Caco-2 (cell line): ENCODE data around the gene NECTIN1. TPM values are rescaled to one million over a fixed set of nuclear protein-coding genes. Genes with fewer than 3 reads are reported as not detected.

Experiments used
- BruUV-seq: library from RNA; stranded (reverse); fragments of 400-500 nt; replicated peaks from 2 replicates; lab custom pipeline; 2021; lab: Mats Ljungman, UMichigan
- CTCF ChIA-PET: fragments of 300-600 bp; sonication (Branson Sonifier 250); formaldehyde crosslinking; loops from one replicate; lab custom pipeline; 2022; ENCODE audit warnings: antibody characterized with exemption; lab: Charles Lee
- POLR2A ChIA-PET: fragments of 300-600 bp; sonication (Branson Sonifier 250); formaldehyde crosslinking; loops from one replicate; lab custom pipeline; 2022; ENCODE audit warnings: antibody characterized with exemption; lab: Charles Lee
- DNase-seq, 2 experiments: peaks; one replicate each; pipeline versions ENCODE4 v3.0.0 to v3.0.0-alpha.2; 2020 to 2022
- H3K27me3 ChIP-seq: replicated peaks from 2 replicates; pipeline ENCODE4 v1.6.0; 2011; ENCODE audit warnings: low read length; ENCODE audit not compliant: control insufficient read depth, insufficient read depth
- H3K36me3 ChIP-seq: 2 replicates; pipeline ENCODE4 v1.5.1; 2011; ENCODE audit warnings: low read length; ENCODE audit not compliant: control insufficient read depth, insufficient read depth
- H3K4me1 ChIP-seq: fragments of 250-450 bp; sonication (Bioruptor Pico); 2 replicates; pipeline ENCODE4 v1.5.1; 2020; ENCODE audit warnings: mild to moderate bottlenecking
- H3K4me3 ChIP-seq: 2 replicates; pipeline ENCODE4 v1.5.1; 2011; ENCODE audit warnings: low read depth, mild to moderate bottlenecking, control low read depth, low read length
- H3K9me3 ChIP-seq: fragments of 250-450 bp; sonication (Bioruptor Pico); 2 replicates; pipeline ENCODE4 v1.5.1; 2020; ENCODE audit warnings: mild to moderate bottlenecking, moderate library complexity
- H3K27ac Mint-ChIP-seq: one replicate; pipeline ENCODE4 v1.8.0; 2022; ENCODE audit warnings: mixed read lengths; ENCODE audit not compliant: unreplicated experiment
- H3K27me3 Mint-ChIP-seq: one replicate; pipeline ENCODE4 v1.8.0; 2022; ENCODE audit warnings: mixed read lengths; ENCODE audit not compliant: insufficient read depth, unreplicated experiment
- H3K36me3 Mint-ChIP-seq: one replicate; pipeline ENCODE4 v1.8.0; 2022; ENCODE audit warnings: mild to moderate bottlenecking, mixed read lengths; ENCODE audit not compliant: insufficient read depth, unreplicated experiment
- H3K4me1 Mint-ChIP-seq: one replicate; pipeline ENCODE4 v1.8.0; 2022; ENCODE audit warnings: low read depth, mixed read lengths; ENCODE audit not compliant: unreplicated experiment
- H3K4me3 Mint-ChIP-seq: one replicate; pipeline ENCODE4 v1.8.0; 2022; ENCODE audit warnings: mild to moderate bottlenecking, moderate library complexity, mixed read lengths; ENCODE audit not compliant: unreplicated experiment
- H3K9me3 Mint-ChIP-seq: one replicate; pipeline ENCODE4 v1.8.0; 2022; ENCODE audit warnings: mixed read lengths; ENCODE audit not compliant: unreplicated experiment
- intact Hi-C: fragments of 100-400 bp; cut with micrococcal nuclease; formaldehyde crosslinking; loops from one replicate; pipeline ENCODE4 v1.10.0; 2022; ENCODE audit not compliant: unreplicated experiment
- total RNA-seq: library from RNA; stranded (reverse); gene quantifications from 2 replicates; pipeline ENCODE4 v1.2.3, GENCODE V29; 2022
- TF ChIP-seq, protein P1 (sequence below), 2 experiments: fragments of 200-600 bp in 1 of 2; IDR thresholded peaks; 1 replicate in 1 of 2; 2 replicates in 1 of 2; pipeline versions ENCODE4 v1.5.1 to v1.8.0; 2011 to 2022; ENCODE audit warnings: antibody characterized with exemption in 1 of 2, control low read depth in 1 of 2, inconsistent platforms in 1 of 2, low read depth in 1 of 2, low read length in 1 of 2, mild to moderate bottlenecking in 1 of 2, moderate library complexity in 1 of 2; ENCODE audit not compliant: insufficient read depth in 1 of 2, severe bottlenecking in 1 of 2, unreplicated experiment in 1 of 2

The NECTIN1 gene
- total RNA-seq, 1 experiment from 2014 or later, result 60.1 TPM

DNA sequence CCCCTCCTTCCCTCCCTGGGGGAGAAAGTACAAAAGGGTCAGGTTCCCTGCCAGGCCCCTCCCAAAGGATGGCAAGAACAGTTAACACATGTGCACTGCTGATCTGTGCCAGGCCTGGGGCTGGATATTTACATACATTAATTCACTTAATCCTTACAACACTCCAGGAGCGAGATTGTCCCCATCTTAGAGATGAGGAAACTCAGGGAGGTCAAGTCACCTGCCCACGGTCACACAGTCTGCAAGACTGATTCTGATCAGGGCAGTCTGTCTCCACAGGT is 36.5 kb downstream of the NECTIN1 start:
- H3K27me3 Mint-ChIP-seq, result no peaks in the 10 kb centered on the region
- CTCF ChIA-PET, result interaction anchor here (2.1 kb wide), 1 partner anchor 37 kb away, joined by 14 read pairs; the partner anchor contains the start of gene NECTIN1
- intact Hi-C loops, result no loop called here

DNA sequence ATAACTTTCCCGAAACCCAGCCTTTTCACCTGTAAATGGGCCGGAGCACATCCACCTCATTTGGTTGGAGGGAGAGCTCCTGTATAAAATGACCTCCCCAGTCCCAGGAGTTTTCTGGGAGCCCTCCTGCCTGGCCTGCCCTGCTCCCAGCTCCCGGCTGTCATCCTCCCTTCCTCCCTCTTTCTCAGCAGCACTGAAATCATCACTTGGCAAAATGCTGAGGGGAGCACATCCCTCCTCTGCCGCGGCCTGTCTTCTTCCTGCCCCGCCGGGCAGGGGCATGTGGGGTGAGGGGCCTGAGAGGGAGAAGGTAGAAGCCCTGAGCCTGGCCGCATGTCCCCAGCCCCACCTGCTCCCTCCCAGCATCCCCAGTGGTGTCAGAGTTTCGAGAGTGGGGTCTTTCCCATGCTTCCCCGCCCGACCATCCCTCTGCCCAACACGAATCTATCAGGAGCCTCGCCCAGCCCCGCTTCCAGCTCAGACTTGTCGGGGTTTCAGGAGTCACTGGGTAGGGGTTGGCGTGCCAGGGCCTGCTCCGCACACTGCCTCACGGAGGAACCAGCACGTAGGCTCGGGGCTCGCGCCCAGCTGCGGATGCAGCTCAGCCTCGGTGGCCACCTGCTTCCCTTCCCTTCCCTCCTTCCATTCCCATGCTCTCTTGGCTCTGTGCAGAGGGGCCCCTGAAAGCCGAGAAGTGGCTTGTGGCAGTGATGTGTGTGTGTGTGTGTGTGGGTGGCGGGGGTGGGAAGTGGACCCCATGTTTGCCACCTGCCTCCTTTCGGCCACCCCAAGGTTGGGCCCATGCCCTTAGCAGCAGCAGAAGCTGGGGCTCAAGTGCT is 37.1 kb downstream of the NECTIN1 start:
- Histone ChIP-seq H3K4me3 (no peak overlapping the region), H3K4me1 (peaks cover 7% of the 10 kb centered on the region; the same call in 1 of the 2 replicates), H3K9me3 (no peaks in the 10 kb centered on the region), H3K27me3 (no peaks in the 10 kb centered on the region), H3K36me3 (no peaks in the 10 kb centered on the region)
- POLR2A ChIA-PET, result no interaction called here
- Mint-ChIP-seq H3K4me1 (peaks cover 21% of the 10 kb centered on the region), H3K27ac (no peak overlapping the region), H3K9me3 (no peaks in the 10 kb centered on the region), H3K4me3 (no peak overlapping the region), H3K27me3 (no peaks in the 10 kb centered on the region), H3K36me3 (peaks cover 7% of the 10 kb centered on the region)
- TF ChIP-seq, protein P1, sequence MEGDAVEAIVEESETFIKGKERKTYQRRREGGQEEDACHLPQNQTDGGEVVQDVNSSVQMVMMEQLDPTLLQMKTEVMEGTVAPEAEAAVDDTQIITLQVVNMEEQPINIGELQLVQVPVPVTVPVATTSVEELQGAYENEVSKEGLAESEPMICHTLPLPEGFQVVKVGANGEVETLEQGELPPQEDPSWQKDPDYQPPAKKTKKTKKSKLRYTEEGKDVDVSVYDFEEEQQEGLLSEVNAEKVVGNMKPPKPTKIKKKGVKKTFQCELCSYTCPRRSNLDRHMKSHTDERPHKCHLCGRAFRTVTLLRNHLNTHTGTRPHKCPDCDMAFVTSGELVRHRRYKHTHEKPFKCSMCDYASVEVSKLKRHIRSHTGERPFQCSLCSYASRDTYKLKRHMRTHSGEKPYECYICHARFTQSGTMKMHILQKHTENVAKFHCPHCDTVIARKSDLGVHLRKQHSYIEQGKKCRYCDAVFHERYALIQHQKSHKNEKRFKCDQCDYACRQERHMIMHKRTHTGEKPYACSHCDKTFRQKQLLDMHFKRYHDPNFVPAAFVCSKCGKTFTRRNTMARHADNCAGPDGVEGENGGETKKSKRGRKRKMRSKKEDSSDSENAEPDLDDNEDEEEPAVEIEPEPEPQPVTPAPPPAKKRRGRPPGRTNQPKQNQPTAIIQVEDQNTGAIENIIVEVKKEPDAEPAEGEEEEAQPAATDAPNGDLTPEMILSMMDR (IDR thresholded peaks at IDR 0.05; ENCODE audit: insufficient read depth in 1 of 2, low read depth in 1 of 2, low read length in 1 of 2, severe bottlenecking in 1 of 2, unreplicated experiment in 1 of 2), result no peak
- CTCF ChIA-PET, result interaction anchor here (0.6 to 2.1 kb wide), 3 partner anchors 12 to 37 kb away, joined by 3 to 14 read pairs (median 6); partner anchors contain the start of gene NECTIN1
- DNase-seq, result no peak
- no TSS peak for BruUV-seq
- intact Hi-C loops, result no loop called here

More for the DNA sequence above, 36.5 kb downstream of the NECTIN1 start:
- Mint-ChIP-seq H3K36me3 (peaks cover 7% of the 10 kb centered on the region), H3K9me3 (no peaks in the 10 kb centered on the region), H3K27ac (no peak overlapping the region), H3K4me3 (no peak overlapping the region), H3K4me1 (peaks cover 21% of the 10 kb centered on the region)
- no peaks in the 10 kb centered on the region for H3K27me3 ChIP-seq
- H3K4me3 ChIP-seq, result no peak overlapping the region
- POLR2A ChIA-PET, result no interaction called here
- BruUV-seq, result no TSS peak
- TF ChIP-seq, protein P1 (IDR thresholded peaks at IDR 0.05; ENCODE audit: insufficient read depth in 1 of 2, low read depth in 1 of 2, low read length in 1 of 2, severe bottlenecking in 1 of 2, unreplicated experiment in 1 of 2), result no peak
- no peak for DNase-seq
- H3K9me3 ChIP-seq, result no peaks in the 10 kb centered on the region
- H3K4me1 ChIP-seq, result peaks cover 7% of the 10 kb centered on the region; the same call in 1 of the 2 replicates
- no peaks in the 10 kb centered on the region for H3K36me3 ChIP-seq

DNA sequence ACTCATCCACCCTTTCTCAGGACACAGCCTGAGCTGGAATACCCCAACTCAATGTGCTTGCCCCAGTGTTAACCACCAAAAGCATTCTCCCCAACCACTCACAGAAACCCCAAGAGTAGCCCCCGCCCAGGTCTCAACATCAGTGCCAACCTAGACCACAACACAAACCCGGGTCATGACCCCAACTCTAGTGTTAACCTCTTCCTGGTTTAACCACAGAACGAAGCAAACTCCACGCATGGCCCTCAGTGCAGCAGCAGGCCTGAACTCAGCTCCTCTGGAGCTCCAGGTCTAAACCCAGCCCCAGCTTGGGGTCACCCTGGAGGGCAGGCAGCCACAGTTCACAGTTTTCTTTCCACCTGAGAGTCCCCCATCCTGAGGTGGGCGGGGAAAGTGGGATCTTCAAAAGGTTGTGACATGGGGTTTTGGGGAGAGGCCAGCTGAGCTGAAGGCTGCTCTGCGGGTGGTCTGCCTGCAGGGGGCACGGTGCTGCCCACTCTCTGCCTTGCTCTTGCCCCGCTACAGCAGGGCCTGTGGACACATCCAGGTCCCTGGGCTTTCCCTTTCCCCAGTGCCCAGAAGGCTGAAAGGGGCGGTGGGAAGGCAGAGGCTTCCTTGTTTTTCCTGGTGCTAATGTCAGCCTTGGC is 37.9 kb downstream of the NECTIN1 start:
- Mint-ChIP-seq H3K4me3 (no peak overlapping the region), H3K27ac (no peak overlapping the region), H3K36me3 (peaks cover under 1% of the 10 kb centered on the region), H3K9me3 (no peaks in the 10 kb centered on the region), H3K4me1 (peaks cover 14% of the 10 kb centered on the region), H3K27me3 (no peaks in the 10 kb centered on the region)
- TF ChIP-seq, protein P1 (IDR thresholded peaks at IDR 0.05; ENCODE audit: insufficient read depth in 1 of 2, low read depth in 1 of 2, low read length in 1 of 2, severe bottlenecking in 1 of 2, unreplicated experiment in 1 of 2), result peak in 1 of 2 experiments; percentile 10
- no peak overlapping the region for H3K4me3 ChIP-seq
- DNase-seq, result no peak
- POLR2A ChIA-PET, result no interaction called here
- H3K4me1 ChIP-seq, result peaks cover 4% of the 10 kb centered on the region; the same call in 1 of the 2 replicates
- H3K27me3 ChIP-seq, result no peaks in the 10 kb centered on the region
- CTCF ChIA-PET, result interaction anchor here (0.6 to 2.1 kb wide), 3 partner anchors 22 to 38 kb away, joined by 3 to 14 read pairs (median 6); partner anchors contain the start of gene NECTIN1
- no TSS peak for BruUV-seq
- H3K36me3 ChIP-seq, result no peaks in the 10 kb centered on the region
- intact Hi-C loops, result no loop called here
- no peaks in the 10 kb centered on the region for H3K9me3 ChIP-seq
